ENCODE measurements around the gene CXXC5.
"Not testable (repeated sequence)": the region's sequence is repeated elsewhere in the genome, so short reads cannot be mapped to it uniquely, and the experiment has no call there.

The CXXC5 gene

GRCh38 chr5:139717221-139717620 lies 69.1 kb downstream of the CXXC5 start:
- DNase-seq = no peak

DNA sequence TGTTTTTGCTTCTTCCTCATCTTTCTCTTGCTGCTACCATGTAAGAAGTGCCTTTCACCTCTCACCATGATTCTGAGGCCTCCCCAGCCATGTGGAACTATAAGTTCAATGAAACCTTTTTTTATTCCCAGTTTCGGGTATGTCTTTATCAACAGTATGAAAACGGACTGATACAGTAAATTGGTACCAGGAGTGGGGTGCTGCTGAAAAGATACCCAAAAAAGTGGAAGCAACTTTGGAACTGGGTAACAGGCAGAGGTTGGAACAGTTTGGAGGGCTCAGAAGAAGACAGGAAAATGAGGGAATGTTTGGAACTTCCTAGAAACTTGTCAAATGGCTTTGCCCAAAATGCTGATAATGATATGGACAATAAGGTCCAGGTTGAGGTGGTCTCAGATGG lies 70.3 kb downstream of the CXXC5 start:
- DNase-seq = not testable (repeated sequence)

GRCh38 chr5:139719970-139720369 lies 71.8 kb downstream of the CXXC5 start:
- DNase-seq = not testable (repeated sequence)

DNA sequence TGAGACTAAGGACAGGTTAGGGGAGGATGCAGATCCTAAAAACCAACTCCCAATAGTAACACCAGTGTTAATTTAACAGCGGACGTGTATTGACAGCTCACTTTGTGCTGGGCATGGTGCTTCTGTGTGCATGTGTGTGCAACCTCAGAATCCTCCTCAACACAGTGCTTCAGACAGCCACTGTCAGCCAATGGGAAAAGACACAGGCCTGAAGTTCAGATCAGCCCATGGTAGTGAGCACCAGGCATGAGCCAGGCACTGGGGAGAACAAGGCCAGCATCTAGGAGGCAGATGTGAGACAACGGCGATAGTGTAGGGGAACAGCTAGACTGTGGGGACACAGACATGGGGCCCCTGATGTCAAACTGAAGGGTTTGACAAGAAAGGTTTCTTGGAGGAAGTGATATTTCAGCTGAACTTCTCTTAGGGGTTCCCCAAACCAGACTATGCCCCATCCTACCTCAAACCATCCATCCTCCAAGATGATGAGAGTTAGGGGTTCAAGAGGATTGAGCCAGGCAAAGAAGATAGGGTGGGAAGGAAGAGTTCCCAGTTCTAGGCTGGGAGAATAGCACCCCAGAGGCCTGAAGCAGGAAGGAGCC lies 75.9 kb downstream of the CXXC5 start:
- DNase-seq = no peak

DNA sequence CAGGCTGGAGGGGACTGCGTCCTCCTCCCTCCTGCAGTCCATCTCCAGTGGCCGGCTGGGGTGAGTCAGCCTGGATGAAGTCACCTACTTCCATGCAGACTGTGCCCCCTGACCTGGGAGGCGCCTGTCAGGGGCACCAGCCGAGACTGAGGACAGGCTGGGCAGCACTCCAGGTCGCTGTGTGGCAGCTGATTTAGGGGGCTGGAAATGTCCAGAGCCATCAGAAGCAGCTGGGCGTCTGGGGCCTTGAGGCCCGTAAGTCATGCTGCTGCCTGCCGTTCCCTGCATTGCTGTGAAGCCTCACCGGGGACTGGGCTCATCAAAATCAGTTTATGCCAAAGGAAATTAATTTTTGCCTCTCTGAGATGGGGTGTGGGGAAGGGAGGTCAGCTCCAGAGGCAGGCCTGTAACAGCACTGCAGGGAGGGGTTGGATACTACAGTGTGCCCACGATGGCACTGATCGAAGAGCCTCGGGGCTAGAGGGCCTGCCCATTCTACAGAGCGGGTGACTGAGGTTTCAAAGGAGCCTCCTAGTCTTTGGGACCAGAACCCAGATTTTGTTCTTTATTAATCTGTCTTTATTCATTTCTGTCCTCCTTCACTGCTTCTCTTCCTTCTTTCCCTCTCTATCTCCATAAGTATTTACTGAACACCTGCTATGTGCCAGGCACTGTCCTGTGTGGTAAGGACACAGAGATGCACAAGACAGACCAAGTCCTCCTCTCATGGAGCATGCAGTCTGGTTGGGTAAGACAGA lies 77.1 kb downstream of the CXXC5 start:
- no peak for DNase-seq

- DNase-seq = no peak
Measured at GRCh38 chr5:139726248-139726647, 78.1 kb downstream of the CXXC5 start.

DNA sequence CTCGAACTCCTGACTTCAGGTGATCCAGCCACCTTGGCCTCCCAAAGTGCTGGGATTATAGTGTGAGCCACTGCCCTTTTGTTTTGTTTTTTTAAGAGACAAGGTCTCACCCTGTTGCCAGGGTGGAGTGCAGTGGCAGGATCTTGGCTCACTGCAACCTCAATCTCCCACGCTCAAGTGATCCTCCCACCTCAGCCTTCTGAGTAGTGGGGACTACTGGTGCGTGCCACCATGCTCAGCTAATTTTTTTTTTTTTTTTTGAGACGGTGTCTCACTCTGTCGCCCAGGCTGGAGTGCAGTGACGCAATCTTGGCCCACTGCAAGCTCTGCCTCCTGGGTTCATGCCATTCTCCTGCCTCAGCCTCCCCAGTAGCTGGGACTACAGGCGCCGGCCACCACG lies 79.5 kb downstream of the CXXC5 start:
- not testable (repeated sequence) for DNase-seq

DNA sequence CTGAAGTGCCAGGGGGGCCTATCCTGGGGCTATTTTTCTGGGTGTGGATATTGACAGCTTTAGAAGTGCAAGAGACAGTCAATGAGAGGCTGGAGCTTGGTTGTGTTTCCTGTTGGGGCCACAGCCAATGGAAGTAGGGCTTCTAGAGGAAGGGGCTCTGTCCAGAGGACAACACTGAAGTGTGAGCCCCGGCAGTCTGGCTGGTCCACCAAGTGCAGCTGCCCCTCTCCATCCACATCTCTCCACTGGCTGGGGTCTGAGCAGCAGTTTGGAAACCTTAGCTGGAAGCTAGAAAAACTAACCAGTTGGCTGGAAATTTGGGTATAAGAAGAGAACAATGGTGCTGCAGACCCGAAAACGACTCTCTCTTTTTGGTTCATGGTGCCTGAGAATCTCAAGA lies 83.1 kb downstream of the CXXC5 start:
- no peak for DNase-seq

- DNase-seq = no peak
Measured at GRCh38 chr5:139732019-139732418, 83.9 kb downstream of the CXXC5 start.

GRCh38 chr5:139733010-139733688 lies 85.0 kb downstream of the CXXC5 start:
- DNase-seq = no peak

Data from activated T-cell treated with anti-CD3 and anti-CD28 coated beads for 4 hours (primary cell).